ENCODE data around the gene PLXNA1.

Gene PLXNA1

DNA sequence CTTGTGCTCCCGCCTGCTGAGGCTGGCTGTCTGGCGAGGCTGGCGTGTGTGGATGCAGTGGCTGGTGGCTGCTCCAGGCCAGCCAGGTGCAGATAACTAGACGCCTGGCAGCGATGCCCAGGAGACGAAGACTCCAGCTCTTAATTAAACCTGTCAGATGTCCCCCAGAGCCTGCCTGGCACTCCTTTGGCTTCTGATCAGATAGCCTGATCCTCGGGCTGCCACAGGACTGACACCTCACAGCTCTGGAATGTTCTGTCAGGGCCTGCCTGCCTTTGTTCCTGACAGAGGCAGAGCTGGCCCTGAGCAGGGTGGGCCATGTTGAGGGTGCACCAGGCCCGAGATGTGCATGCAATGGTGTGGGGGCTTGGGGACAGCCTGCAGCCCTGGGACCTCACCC is 36.5 kb downstream of the PLXNA1 start:
- TF ChIP-seq CTCF (IDR thresholded peaks at IDR 0.05; ENCODE audit: borderline replicate concordance, insufficient read depth, low read depth, low read length) = no peak

GRCh38 chr3:127020543-127020942 is 37.6 kb downstream of the PLXNA1 start:
- no peak for TF ChIP-seq CTCF (IDR thresholded peaks at IDR 0.05; ENCODE audit: borderline replicate concordance, insufficient read depth, low read depth, low read length)
- no peak overlapping the region for H3K4me3 ChIP-seq (ENCODE audit: low read depth, low read length)

More for the DNA sequence above, 36.5 kb downstream of the PLXNA1 start:
- no peak overlapping the region for H3K4me3 ChIP-seq (ENCODE audit: low read depth, low read length)

DNA sequence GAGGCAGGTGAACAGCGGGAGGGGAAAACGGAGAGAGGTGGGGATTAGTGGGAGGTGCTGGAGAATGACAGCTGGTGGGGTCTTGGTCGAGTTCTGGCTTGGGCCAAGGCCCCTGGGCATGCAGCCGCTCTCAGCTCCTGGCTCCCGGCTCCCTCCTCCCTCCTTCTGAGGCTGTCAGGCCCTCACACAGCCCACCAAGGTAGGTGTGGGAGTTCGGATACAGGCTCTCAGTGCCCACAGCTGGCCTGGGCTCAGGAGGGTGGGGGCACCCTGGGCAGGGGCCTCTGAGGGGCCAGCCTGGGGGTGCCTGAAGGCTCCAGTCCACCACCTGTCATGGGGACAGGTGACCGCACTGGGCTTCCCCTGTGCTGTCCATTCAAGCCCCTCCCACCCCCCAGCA is 39.9 kb downstream of the PLXNA1 start:
- no peak overlapping the region for H3K4me3 ChIP-seq (ENCODE audit: low read depth, low read length)
- no peak for TF ChIP-seq CTCF (IDR thresholded peaks at IDR 0.05; ENCODE audit: borderline replicate concordance, insufficient read depth, low read depth, low read length)

- no peak for TF ChIP-seq CTCF (IDR thresholded peaks at IDR 0.05; ENCODE audit: borderline replicate concordance, insufficient read depth, low read depth, low read length)
- no peak overlapping the region for H3K4me3 ChIP-seq (ENCODE audit: low read depth, low read length)
These were observed 42.5 kb downstream of the PLXNA1 start for GRCh38 chr3:127025456-127025855.

- H3K4me3 ChIP-seq (ENCODE audit: low read depth, low read length) = no peak overlapping the region
- no peak for TF ChIP-seq CTCF (IDR thresholded peaks at IDR 0.05; ENCODE audit: borderline replicate concordance, insufficient read depth, low read depth, low read length)
These were observed 43.1 kb downstream of the PLXNA1 start for GRCh38 chr3:127026036-127026435.

GRCh38 chr3:127026661-127027060 is 43.7 kb downstream of the PLXNA1 start:
- no peak for TF ChIP-seq CTCF (IDR thresholded peaks at IDR 0.05; ENCODE audit: borderline replicate concordance, insufficient read depth, low read depth, low read length)
- no peak overlapping the region for H3K4me3 ChIP-seq (ENCODE audit: low read depth, low read length)

DNA sequence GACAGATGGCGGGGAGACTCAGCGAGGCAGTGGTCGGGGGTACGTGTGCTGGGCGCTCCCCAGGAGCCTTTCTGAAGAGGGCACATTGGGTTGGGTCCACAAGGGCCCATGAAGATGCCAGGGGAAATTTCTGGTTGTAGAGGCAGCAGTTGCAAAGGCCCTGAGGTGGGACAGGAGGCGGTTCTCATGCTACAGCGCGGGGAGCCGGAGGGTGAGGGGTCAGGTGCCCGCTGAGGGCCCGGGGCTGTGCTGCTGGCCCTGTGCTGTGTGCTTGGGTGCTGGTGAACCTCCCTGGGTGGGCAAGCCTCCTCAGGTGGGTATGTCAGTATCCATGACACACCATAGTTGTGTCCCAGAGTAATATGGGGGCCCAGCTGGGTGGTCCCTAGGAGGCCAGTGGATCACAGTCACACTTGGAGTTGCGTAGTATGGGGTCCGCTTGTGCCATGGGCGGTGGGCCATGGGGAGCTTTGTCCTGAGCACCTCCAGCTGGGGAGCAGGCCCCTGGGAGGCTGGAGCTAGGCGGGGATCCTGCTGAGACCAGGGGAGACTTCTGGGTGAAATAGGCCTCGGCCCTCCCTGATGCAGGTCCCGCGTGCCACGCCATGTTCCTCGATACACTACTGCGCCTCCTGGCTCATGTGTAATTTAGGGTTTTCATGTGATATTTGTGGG is 44.3 kb downstream of the PLXNA1 start:
- TF ChIP-seq CTCF (IDR thresholded peaks at IDR 0.05; ENCODE audit: borderline replicate concordance, insufficient read depth, low read depth, low read length) = no peak

More for the DNA sequence above, 44.3 kb downstream of the PLXNA1 start:
- H3K4me3 ChIP-seq (ENCODE audit: low read depth, low read length) = no peak overlapping the region
